ENCODE results near the gene ELL2.

Gene ELL2

GRCh38 chr5:95920822-95921221 is 40.8 kb downstream of the ELL2 start:
- no peak overlapping the region for H3K27ac ChIP-seq
- TF ChIP-seq CTCF (conservative IDR thresholded peaks at IDR 0.05; ENCODE audit: low read depth): no peak
- POLR2A ChIA-PET (ENCODE audit: low non-redundant PET): no interaction called here
- CTCF ChIA-PET: interaction anchor here (0.6 kb wide), 1 partner anchor 668 kb away, joined by 4 read pairs; no protein-coding TSS in a partner anchor
- DNase-seq (ENCODE audit: low spot score): no peak

DNA sequence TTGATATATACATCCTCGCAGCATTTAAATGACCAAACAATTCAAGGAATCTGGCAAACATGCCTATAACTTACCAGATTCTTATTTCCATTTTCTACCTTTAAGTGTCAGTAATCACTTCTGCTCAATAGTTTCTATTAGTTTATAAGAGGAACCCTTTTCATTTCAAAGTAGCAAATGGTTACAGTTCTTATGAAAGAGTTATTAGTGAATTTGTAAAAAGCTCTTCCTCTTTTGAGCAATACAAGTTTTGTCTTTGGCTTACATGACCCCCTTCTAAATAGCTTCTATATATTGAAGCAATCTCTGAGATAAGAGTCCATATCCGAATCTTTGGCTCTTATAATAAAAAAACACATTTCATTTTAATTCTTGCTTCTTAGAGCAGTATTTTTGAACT is 42.0 kb downstream of the ELL2 start:
- CTCF ChIA-PET: no interaction called here
- POLR2A ChIA-PET (ENCODE audit: low non-redundant PET): no interaction called here
- no peak for TF ChIP-seq CTCF (conservative IDR thresholded peaks at IDR 0.05; ENCODE audit: low read depth)
- no peak for DNase-seq (ENCODE audit: low spot score)
- H3K27ac ChIP-seq: no peak overlapping the region

DNA sequence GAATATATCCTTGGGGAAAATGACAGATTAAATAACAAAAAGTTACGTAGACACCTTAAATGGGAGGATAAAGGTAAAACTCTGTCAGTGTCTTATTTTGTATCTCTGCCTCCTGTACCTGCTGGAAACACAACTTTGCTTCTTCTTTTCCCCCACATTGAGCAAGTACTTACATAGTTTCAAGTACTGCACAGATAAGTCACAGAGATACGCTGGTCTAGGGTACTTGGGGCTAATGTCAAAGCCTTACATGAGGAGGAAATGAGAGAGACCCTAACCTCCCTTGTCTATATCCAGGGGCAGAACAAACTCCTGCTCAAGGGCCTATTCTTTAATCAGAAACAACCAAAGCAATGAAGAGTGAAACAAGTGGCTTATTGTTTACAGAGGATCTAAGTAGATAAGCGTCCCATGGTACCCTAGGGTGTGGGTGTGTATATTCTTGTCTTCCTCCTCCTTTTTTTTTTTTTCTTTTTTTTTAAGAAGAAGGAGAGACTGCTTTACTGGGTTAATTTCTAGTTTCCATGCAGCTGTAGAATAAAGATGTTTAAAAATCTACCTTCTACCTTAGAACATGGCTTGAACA is 43.1 kb downstream of the ELL2 start:
- no peak for TF ChIP-seq CTCF (conservative IDR thresholded peaks at IDR 0.05; ENCODE audit: low read depth)
- ChIA-PET CTCF (no interaction called here), POLR2A (ENCODE audit: low non-redundant PET) (no interaction called here)
- no peak for DNase-seq (ENCODE audit: low spot score)
- no peak overlapping the region for H3K27ac ChIP-seq

GRCh38 chr5:95917207-95917606 is 44.4 kb downstream of the ELL2 start:
- ChIA-PET CTCF (interaction anchor here (0.6 kb wide), 1 partner anchor 46 kb away, joined by 3 read pairs; no protein-coding TSS in a partner anchor), POLR2A (ENCODE audit: low non-redundant PET) (no interaction called here)
- DNase-seq (ENCODE audit: low spot score): no peak
- no peak overlapping the region for H3K27ac ChIP-seq
- no peak for TF ChIP-seq CTCF (conservative IDR thresholded peaks at IDR 0.05; ENCODE audit: low read depth)

DNA sequence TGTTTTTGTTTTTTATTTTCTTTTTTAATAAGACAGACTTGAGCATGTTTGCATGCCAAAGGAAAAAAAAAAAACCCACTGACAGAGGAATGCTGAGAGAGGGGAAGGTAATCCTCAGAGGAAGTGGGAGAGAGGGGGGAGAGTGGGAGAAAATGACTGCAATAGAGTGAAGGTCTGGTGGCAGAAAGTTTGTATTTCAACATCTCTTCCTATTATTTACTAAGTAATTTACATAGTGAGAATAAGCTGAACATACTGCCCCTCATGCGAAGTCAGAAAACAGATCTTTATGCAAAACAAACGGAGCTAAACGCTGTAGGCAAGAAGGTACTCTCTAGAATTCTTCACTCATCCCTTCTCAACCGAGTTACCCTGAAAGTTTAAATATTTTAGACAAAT is 45.0 kb downstream of the ELL2 start:
- ChIA-PET POLR2A (ENCODE audit: low non-redundant PET) (no interaction called here), CTCF (interaction anchor here (0.5 to 0.6 kb wide), 2 partner anchors 272 to 401 kb away, joined by 3 to 8 read pairs; no protein-coding TSS in a partner anchor)
- H3K27ac ChIP-seq: no peak overlapping the region
- DNase-seq (ENCODE audit: low spot score): no peak
- TF ChIP-seq CTCF (conservative IDR thresholded peaks at IDR 0.05; ENCODE audit: low read depth): no peak

DNA sequence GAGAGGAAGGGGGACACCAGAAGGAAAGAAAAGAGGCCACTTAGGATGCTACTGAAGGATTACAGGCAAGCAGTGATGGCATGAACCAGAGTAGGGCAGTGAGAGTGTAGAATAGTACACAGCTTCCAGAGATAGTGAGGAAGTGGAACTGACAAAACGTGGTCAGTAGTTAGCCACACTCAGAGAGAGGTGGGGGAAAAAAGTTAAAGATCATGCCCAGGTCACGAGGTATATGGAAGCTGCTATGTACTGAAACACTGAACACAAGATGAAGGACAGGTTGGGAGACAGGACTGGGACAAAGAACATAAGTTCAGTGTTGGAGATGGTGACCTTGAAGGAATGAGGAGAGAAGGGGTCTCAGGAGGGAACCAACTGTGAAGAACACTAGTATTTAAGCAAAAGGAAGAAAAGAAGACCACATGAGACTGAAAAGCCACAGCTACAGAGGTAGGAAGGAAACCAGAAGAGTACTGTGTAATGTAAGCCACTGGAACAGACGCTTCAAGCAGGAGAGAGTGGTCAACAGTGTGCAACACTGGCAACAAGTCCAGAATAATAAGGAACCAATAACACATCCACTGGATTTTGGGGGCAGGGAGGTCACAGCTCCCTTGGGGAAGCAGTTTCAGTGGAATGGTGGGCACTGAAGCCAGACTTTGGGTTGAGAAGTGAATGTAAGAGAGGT is 45.5 kb downstream of the ELL2 start:
- ChIA-PET POLR2A (ENCODE audit: low non-redundant PET) (interaction anchor here (0.6 kb wide), 1 partner anchor 1977 kb away, joined by 4 read pairs; no protein-coding TSS in a partner anchor), CTCF (interaction anchor here (0.5 to 0.7 kb wide), 3 partner anchors 272 to 454 kb away, joined by 3 to 8 read pairs (median 3); no protein-coding TSS in a partner anchor)
- DNase-seq (ENCODE audit: low spot score): no peak
- no peak for TF ChIP-seq CTCF (conservative IDR thresholded peaks at IDR 0.05; ENCODE audit: low read depth)
- no peak overlapping the region for H3K27ac ChIP-seq

All from RWPE1 (cell line).